ENCODE data around the gene ZNF521.

The ZNF521 gene

GRCh38 chr18:25327584-25327983 lies 24.4 kb downstream of the ZNF521 start:
- TF ChIP-seq, protein P1, sequence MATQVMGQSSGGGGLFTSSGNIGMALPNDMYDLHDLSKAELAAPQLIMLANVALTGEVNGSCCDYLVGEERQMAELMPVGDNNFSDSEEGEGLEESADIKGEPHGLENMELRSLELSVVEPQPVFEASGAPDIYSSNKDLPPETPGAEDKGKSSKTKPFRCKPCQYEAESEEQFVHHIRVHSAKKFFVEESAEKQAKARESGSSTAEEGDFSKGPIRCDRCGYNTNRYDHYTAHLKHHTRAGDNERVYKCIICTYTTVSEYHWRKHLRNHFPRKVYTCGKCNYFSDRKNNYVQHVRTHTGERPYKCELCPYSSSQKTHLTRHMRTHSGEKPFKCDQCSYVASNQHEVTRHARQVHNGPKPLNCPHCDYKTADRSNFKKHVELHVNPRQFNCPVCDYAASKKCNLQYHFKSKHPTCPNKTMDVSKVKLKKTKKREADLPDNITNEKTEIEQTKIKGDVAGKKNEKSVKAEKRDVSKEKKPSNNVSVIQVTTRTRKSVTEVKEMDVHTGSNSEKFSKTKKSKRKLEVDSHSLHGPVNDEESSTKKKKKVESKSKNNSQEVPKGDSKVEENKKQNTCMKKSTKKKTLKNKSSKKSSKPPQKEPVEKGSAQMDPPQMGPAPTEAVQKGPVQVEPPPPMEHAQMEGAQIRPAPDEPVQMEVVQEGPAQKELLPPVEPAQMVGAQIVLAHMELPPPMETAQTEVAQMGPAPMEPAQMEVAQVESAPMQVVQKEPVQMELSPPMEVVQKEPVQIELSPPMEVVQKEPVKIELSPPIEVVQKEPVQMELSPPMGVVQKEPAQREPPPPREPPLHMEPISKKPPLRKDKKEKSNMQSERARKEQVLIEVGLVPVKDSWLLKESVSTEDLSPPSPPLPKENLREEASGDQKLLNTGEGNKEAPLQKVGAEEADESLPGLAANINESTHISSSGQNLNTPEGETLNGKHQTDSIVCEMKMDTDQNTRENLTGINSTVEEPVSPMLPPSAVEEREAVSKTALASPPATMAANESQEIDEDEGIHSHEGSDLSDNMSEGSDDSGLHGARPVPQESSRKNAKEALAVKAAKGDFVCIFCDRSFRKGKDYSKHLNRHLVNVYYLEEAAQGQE (IDR thresholded peaks at IDR 0.05; ENCODE audit: low read depth): no peak
- TF ChIP-seq CREB1 (IDR thresholded peaks at IDR 0.05; ENCODE audit: low read depth) (no peak), MAX (IDR thresholded peaks at IDR 0.05) (no peak), FOXM1 (IDR thresholded peaks at IDR 0.05; ENCODE audit: borderline replicate concordance, low read depth) (no peak), TAF1 (IDR thresholded peaks at IDR 0.05; ENCODE audit: low read depth) (no peak), EP300 (IDR thresholded peaks at IDR 0.05; ENCODE audit: borderline replicate concordance) (no peak), ZBTB7A (IDR thresholded peaks at IDR 0.05; ENCODE audit: low read depth) (no peak), TCF12 (IDR thresholded peaks at IDR 0.05; ENCODE audit: low read depth) (no peak)
- TF ChIP-seq, protein P2, sequence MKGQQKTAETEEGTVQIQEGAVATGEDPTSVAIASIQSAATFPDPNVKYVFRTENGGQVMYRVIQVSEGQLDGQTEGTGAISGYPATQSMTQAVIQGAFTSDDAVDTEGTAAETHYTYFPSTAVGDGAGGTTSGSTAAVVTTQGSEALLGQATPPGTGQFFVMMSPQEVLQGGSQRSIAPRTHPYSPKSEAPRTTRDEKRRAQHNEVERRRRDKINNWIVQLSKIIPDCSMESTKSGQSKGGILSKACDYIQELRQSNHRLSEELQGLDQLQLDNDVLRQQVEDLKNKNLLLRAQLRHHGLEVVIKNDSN (IDR thresholded peaks at IDR 0.05): no peak

GRCh38 chr18:25326361-25326952 lies 25.5 kb downstream of the ZNF521 start:
- TF ChIP-seq, protein P2 (IDR thresholded peaks at IDR 0.05): no peak
- TF ChIP-seq EGR1 (IDR thresholded peaks at IDR 0.05) (no peak), CREB1 (IDR thresholded peaks at IDR 0.05; ENCODE audit: low read depth) (no peak), TAF1 (IDR thresholded peaks at IDR 0.05; ENCODE audit: low read depth) (no peak), TEAD4 (IDR thresholded peaks at IDR 0.05) (no peak), YY1 (IDR thresholded peaks at IDR 0.05; ENCODE audit: low read depth) (no peak), TCF12 (IDR thresholded peaks at IDR 0.05; ENCODE audit: low read depth) (no peak), FOXM1 (IDR thresholded peaks at IDR 0.05; ENCODE audit: borderline replicate concordance, low read depth) (no peak), ZBTB7A (IDR thresholded peaks at IDR 0.05; ENCODE audit: low read depth) (no peak), RAD21 (IDR thresholded peaks at IDR 0.05; ENCODE audit: low read depth) (no peak), NFIC (IDR thresholded peaks at IDR 0.05) (no peak)
- TF ChIP-seq, protein P1 (IDR thresholded peaks at IDR 0.05; ENCODE audit: low read depth): no peak

DNA sequence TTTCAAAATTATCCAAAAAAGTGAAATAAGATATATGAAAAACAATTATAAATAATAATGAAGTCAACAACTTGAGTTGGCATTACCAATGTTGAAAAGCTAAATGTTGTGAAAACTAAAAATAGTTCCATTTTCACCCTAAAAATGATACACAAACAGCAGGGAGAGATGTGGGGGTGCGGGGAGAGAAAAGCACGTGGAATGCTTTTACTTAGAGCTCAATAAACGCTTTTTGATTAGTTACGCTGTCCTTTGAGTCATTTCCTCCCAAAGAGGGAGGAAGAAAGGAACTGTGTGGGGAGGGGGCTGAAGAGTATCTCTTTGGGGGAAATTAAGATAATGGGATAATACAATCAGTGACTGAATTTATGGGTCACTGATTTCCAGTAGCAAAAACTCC lies 29.2 kb downstream of the ZNF521 start:
- TF ChIP-seq ZBTB7A (IDR thresholded peaks at IDR 0.05; ENCODE audit: low read depth) (no peak), RAD21 (IDR thresholded peaks at IDR 0.05; ENCODE audit: low read depth) (no peak), MAX (IDR thresholded peaks at IDR 0.05) (no peak), TAF1 (IDR thresholded peaks at IDR 0.05; ENCODE audit: low read depth) (no peak), TEAD4 (IDR thresholded peaks at IDR 0.05) (no peak), EP300 (IDR thresholded peaks at IDR 0.05; ENCODE audit: borderline replicate concordance) (no peak), EGR1 (IDR thresholded peaks at IDR 0.05) (no peak), CEBPB (IDR thresholded peaks at IDR 0.05) (no peak)

DNA sequence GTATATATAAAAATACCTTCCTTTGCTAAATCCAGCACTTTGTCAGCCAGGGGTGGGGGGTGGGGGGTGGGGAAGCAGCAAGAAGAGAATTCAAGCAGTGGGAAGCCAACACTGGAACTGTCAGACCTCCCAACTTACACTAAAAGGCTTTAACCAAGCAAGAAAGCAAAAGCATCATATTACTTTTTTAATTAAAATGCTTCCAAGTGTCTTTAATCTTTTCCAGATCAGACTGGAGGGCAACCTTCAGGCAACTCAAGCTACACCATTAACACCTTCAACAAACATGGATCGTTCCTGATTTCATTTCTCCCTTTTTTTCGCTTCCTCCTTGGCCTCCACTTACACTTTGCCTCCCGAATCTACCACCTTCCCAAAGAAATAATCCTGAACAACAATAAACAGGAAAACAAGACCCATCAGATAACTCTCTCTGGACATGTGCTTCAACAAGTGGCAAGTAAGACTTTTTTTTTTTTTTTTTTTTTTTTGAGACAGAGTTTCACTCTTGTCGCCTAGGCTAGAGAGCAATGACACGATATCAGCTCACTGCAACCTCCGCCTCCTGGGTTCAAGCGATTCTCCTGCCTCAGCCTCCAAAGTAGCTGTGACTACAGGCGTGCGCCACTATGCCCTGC lies 35.5 kb downstream of the ZNF521 start:
- TF ChIP-seq TCF12 (IDR thresholded peaks at IDR 0.05; ENCODE audit: low read depth): no peak
- TF ChIP-seq TAF1 (IDR thresholded peaks at IDR 0.05; ENCODE audit: low read depth): no peak

DNA sequence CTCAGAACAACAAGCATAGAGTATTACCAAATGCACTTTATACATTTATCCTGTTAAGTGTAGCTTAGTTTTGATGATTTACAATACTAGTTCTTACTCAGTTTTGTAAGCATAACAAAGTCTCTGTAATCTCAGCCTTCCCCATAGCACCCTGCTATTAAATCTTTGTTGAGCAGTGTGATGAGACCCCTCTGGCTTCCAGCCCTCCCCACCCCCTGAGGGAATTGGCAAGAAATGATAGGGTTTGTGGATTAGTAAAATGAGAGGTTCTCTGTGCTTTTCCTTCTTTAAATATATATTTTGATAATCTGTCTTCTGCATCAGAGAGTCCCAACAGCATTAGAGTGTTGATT lies 37.2 kb downstream of the ZNF521 start:
- no peak for TF ChIP-seq FOXM1 (IDR thresholded peaks at IDR 0.05; ENCODE audit: borderline replicate concordance, low read depth)
- no peak for TF ChIP-seq TAF1 (IDR thresholded peaks at IDR 0.05; ENCODE audit: low read depth)
- TF ChIP-seq EGR1 (IDR thresholded peaks at IDR 0.05): no peak
- TF ChIP-seq TEAD4 (IDR thresholded peaks at IDR 0.05): no peak
- TF ChIP-seq TCF12 (IDR thresholded peaks at IDR 0.05; ENCODE audit: low read depth): no peak
- no peak for TF ChIP-seq NFIC (IDR thresholded peaks at IDR 0.05)
- no peak for TF ChIP-seq MAX (IDR thresholded peaks at IDR 0.05)

- TF ChIP-seq TEAD4 (IDR thresholded peaks at IDR 0.05) (no peak), EP300 (IDR thresholded peaks at IDR 0.05; ENCODE audit: borderline replicate concordance) (no peak), TCF12 (IDR thresholded peaks at IDR 0.05; ENCODE audit: low read depth) (no peak)
These were observed 37.7 kb downstream of the ZNF521 start for GRCh38 chr18:25314151-25314837.
